NT2/D1 (cell line): ENCODE measurements around the gene BCAT1.

Experiments
- YY1 ChIP-seq: IDR thresholded peaks from 2 replicates; pipeline ENCODE4 v1.6.1; 2011; ENCODE audit not compliant: insufficient read length, insufficient read depth
- ZNF274 ChIP-seq: IDR thresholded peaks from 2 replicates; pipeline ENCODE4 v1.6.1; 2011; ENCODE audit warnings: mild to moderate bottlenecking, low read depth, low read length

GRCh38 chr12:24913130-24913529 lies 35.8 kb downstream of the BCAT1 start:
- TF ChIP-seq ZNF274 (no peak), YY1 (no peak)
